ENCODE data around the gene EFTUD2.

The EFTUD2 gene

DNA sequence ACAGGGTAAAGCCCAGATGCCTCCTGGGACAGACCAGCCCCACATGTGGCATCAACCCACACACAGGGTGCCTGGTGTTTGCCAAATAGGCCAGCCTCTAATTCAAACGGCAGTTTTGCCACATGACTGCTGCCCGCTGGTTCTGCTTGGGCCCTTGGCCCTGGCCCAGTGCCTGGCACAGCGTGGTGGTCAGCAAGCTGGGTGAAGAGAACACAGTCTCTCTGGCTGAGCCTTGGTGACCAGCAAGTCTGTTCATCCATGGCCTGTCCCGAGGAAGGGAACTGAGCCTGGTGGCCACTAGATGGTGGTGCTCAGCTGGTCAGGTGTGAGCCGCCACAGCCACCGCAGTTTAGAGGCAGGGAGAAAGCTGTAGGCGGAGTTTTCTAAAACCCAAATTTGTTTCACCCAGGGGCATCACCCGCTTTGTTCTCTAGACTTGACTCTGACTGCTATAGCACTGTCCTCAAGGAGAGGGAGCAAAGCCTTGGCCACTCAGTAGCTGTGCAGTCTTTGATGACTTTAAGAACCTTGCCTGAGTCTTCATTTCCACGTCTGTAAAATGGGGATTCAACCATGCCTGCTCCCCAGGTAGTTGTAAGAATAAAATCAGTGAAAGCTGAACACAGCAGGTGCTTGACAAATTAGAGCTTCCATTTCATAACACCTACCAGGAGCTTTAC, 20.8 kb upstream of the EFTUD2 start:
- TF ChIP-seq, protein P1, sequence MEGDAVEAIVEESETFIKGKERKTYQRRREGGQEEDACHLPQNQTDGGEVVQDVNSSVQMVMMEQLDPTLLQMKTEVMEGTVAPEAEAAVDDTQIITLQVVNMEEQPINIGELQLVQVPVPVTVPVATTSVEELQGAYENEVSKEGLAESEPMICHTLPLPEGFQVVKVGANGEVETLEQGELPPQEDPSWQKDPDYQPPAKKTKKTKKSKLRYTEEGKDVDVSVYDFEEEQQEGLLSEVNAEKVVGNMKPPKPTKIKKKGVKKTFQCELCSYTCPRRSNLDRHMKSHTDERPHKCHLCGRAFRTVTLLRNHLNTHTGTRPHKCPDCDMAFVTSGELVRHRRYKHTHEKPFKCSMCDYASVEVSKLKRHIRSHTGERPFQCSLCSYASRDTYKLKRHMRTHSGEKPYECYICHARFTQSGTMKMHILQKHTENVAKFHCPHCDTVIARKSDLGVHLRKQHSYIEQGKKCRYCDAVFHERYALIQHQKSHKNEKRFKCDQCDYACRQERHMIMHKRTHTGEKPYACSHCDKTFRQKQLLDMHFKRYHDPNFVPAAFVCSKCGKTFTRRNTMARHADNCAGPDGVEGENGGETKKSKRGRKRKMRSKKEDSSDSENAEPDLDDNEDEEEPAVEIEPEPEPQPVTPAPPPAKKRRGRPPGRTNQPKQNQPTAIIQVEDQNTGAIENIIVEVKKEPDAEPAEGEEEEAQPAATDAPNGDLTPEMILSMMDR (IDR thresholded peaks at IDR 0.05; ENCODE audit: low read depth, low read length, missing control alignments), result peak; percentile 86
- DNase-seq (ENCODE audit: low read depth), result peak; percentile 49
- H3K4me3 ChIP-seq (ENCODE audit: low read depth, low read length), result no peak overlapping the region

DNA sequence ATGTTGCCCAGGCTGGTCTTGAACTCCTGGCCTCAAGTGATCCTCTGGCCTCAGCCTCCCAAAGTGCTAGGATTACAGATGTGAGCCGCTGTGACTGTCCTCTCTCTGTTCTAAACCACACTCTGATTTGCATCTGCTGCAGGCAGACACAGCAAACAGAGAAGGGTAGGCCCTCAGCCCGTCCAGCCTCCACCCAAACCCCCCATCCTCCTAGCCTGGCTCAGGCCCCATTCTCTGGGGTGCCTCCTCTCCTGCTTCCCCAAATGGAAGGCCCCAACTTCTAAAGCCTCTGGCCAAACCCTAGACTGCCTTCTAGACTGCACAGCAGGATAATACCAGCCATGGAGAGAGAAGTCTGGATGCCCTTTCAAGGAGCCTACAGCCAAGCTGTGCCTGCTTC, 20.2 kb upstream of the EFTUD2 start:
- TF ChIP-seq, protein P1 (IDR thresholded peaks at IDR 0.05; ENCODE audit: low read depth, low read length, missing control alignments), result no peak
- no peak overlapping the region for H3K4me3 ChIP-seq (ENCODE audit: low read depth, low read length)
- no peak for DNase-seq (ENCODE audit: low read depth)

DNA sequence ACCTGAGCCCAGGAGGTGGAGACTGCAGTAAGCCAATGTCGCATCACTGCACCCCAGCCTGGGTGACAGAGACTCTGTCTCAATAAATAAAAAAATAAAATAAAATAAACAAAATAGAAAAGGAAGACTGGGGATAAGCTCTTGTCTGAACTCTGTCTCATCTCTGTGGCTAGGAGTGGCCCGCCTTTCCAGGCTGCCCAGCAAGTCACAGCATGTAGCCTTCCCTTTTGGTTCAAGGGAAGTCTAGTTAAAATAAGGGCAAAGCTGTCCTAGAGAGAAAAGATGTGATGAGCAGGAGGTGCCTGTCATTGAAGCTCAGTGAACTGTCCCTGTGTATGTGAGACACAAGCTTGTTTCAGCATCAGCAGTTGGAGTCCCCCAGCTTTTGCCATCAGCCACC, 18.8 kb upstream of the EFTUD2 start:
- TF ChIP-seq, protein P1 (IDR thresholded peaks at IDR 0.05; ENCODE audit: low read depth, low read length, missing control alignments), result no peak
- H3K4me3 ChIP-seq (ENCODE audit: low read depth, low read length), result no peak overlapping the region
- DNase-seq (ENCODE audit: low read depth), result no peak

DNA sequence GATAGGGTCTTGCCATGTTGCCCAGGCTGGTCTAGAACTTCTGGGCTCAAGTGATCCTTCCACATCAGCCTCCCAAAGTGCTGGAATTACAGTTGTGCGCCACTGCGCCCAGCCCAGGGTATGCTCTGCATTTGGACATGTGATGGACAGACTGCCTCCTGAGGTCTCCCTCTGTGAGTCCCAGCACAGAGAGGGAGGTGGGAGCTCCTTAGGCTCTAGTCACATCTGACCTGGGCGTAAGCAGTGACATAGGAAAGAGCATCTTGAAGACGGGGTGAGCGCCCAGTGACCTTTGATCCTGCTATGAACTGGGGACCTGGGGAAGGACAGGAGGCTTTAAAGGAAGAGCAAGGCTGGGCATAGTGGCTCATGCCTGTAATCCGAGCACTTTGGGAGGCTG, 18.2 kb upstream of the EFTUD2 start:
- no peak for DNase-seq (ENCODE audit: low read depth)
- TF ChIP-seq, protein P1 (IDR thresholded peaks at IDR 0.05; ENCODE audit: low read depth, low read length, missing control alignments), result no peak
- H3K4me3 ChIP-seq (ENCODE audit: low read depth, low read length), result no peak overlapping the region

DNA sequence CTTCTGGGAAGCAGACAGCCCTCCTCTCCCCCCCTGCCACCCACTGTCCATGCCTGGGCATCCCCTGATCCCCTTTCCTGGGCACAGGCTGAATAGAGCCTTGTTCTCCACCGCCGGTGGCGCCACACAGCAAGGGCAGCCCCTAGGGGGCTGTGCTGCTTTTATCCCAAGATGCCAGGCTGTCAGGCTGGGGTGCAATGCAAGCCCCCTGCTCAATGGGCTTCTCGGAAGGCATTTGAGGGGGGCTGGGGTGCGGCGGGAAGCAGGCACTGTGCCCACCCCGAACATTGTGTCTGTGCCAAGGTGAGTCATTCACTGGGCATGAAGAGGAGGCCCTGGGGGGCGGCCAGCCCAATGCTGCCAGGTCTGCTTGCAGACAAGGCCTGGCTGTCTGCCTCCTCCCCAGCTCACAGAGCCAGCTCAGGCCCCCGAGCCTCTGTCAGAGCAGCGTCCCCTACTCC, 17.6 kb upstream of the EFTUD2 start:
- DNase-seq (ENCODE audit: low read depth), result no peak
- no peak overlapping the region for H3K4me3 ChIP-seq (ENCODE audit: low read depth, low read length)
- TF ChIP-seq, protein P1 (IDR thresholded peaks at IDR 0.05; ENCODE audit: low read depth, low read length, missing control alignments), result no peak

DNA sequence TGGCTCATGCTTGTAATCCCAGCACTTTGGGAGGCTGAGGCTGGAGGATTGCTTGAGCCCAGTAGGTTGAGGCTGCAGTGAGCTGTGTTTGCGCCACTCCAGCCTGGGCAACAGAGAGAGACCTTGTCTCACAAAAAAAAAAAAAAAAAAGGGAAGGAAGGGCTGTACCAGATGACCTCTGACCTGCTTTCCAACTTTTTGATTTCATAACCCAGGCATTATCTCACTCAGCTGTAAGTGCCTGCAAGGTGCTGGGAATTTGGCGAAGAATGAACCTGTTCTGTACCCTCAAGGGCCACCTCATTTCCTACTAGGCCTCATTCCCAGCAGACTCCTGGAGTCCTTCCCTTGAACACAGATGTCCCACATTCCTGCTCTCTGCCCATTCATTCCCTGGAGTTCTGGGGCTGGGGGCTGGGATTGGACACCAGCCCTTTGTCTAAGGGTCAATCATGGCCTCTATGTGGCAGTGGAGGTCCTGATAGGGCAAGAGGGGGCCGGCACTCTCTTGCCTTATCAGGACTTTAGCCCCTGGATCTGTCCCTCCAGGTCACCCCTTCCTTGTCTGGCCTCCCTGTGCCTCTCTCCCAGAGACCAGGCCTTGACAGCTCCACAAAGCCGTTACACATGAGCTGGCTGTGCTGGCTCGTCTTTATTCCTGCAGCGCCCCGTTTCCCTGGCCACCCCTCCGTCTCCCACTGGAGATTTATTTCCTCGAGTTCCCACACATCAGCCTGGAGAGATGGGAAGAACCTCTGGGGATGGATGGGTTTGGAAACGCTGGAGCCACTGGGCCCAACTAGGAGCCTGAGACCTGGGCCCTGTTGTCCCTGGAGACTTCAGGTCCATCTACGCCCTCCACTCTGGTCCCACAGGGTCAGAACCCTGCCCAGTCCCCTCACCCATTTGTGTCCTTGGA, 16.9 kb upstream of the EFTUD2 start:
- no peak overlapping the region for H3K4me3 ChIP-seq (ENCODE audit: low read depth, low read length)
- TF ChIP-seq, protein P1 (IDR thresholded peaks at IDR 0.05; ENCODE audit: low read depth, low read length, missing control alignments), result no peak
- DNase-seq (ENCODE audit: low read depth), result no peak
